Measurements from ENCODE around the gene UBE2L6. TPM values are rescaled to one million over a fixed set of nuclear protein-coding genes. Genes with fewer than 3 reads are reported as not detected.

The UBE2L6 gene
- 8.6 and 17.3 TPM in 2 replicates for total RNA-seq (2014; rRNA removed; shearing (Covaris generic))

DNA sequence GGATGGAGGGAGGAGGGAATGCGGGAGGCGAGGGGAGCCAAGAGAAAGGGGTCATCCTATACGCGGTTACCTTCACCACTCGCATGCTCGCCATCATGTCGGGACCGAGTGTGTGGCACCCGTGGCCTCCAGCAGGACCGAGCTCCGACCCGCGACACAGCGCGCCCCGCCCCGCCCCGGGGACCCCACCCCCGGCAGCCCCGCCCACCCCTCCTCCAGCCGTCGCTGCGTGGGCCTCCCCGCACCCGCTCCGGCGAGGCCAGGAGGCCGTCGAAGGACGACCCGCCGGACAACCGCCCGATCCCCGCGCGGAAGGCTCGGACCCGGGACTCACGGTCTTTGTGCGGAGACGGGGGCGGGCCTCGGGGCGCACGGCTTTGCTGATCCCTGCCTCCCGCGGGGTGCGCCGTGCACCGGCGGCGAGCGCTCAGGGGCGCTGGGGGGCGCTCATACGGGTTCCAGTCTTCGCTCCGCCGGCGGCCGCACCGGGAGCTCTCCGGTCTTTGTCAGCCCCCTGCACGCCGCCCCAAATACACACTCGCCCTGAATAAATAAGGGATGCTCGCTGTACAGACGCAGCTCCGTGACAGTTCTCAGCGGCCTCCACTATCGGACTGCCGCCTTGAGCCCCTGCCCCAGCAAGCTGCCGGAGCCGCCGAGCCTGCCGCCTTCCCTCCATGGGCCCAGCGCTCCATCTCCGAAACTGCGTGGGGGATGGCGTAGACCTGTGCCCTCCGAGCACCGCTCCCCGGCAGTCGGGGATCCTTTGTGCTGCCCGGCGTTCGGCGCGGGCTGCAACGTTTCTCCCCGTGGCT is at the start of gene UBE2L6:
Gene UBE2L6, minus strand, starts transcription at position 158 of the 815 bp plus-strand sequence. Its CDS starts 61 bp downstream, at position 97.
- H3K27ac ChIP-seq: peak within 1 kb of the TSS; percentile 31; the same call in 1 of the 2 replicates
- DNase-seq (ENCODE audit: low read depth in 1 of 2, low spot score in 2 of 2): peak in 1 of 2 experiments; percentile 79

DNA sequence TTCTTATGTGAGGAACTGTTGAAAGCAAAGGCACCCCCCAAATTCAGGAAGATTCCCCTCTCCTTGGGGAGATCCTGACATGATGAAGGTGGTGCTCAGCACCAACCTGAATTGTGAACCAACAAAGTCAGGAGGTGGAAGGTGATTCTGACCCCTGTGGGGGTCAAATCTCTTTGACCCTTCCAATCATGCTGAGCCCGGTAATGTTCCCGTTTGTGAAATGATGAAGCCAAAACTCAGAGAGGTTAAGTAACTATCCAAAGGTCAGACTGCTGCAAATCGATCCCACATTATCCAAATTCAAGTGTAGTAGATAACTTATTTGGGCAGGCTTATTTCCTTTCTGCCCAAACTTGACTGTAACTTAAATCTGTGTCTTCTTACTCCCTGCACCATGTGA is 49.1 kb upstream of the UBE2L6 start:
- Histone ChIP-seq H3K36me3 (no peaks in the 10 kb centered on the region), H3K4me1 (replicated peaks) (no peaks in the 10 kb centered on the region), H3K4me3 (no peak overlapping the region), H3K9me3 (replicated peaks) (peaks cover 3% of the 10 kb centered on the region), H3K27ac (no peak overlapping the region), H3K27me3 (replicated peaks) (no peaks in the 10 kb centered on the region)
- no peak for DNase-seq (ENCODE audit: low read depth in 1 of 2, low spot score in 2 of 2)

More for the DNA sequence above, at the start of gene UBE2L6:
- peak within 1 kb of the TSS; percentile 78 for H3K4me3 ChIP-seq
- 0 out of 2 replicates have a peak, but pooled peaks cover 4% of the 10 kb centered on the region for H3K36me3 ChIP-seq
- H3K27me3 ChIP-seq (replicated peaks): no peaks in the 10 kb centered on the region
- no peaks in the 10 kb centered on the region for H3K9me3 ChIP-seq (replicated peaks)
- H3K4me1 ChIP-seq (replicated peaks): peaks cover 16% of the 10 kb centered on the region

DNA sequence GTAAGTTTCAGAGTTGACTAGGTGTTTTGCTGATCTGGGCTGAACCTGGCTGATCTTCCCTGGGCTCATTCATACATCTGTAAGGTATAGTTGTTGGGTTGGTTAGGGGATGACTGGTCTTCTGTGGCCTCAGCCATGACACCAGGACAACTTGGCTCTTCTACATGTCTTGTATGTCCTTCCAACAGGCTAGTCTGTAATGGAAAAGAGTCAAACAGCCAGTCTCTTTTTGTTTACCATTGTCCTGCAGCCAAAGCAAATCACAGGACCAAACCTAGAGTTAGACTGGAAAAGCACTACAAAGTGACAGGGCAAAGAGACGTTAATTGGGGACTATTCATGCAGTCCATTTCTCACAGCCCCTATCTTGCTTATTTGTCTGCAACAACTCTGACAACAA is 47.8 kb upstream of the UBE2L6 start:
- no peak for DNase-seq (ENCODE audit: low read depth in 1 of 2, low spot score in 2 of 2)
- Histone ChIP-seq H3K9me3 (replicated peaks) (peaks cover 3% of the 10 kb centered on the region), H3K27me3 (replicated peaks) (peaks cover 3% of the 10 kb centered on the region), H3K4me1 (replicated peaks) (no peaks in the 10 kb centered on the region), H3K36me3 (no peaks in the 10 kb centered on the region), H3K4me3 (no peak overlapping the region), H3K27ac (no peak overlapping the region)

DNA sequence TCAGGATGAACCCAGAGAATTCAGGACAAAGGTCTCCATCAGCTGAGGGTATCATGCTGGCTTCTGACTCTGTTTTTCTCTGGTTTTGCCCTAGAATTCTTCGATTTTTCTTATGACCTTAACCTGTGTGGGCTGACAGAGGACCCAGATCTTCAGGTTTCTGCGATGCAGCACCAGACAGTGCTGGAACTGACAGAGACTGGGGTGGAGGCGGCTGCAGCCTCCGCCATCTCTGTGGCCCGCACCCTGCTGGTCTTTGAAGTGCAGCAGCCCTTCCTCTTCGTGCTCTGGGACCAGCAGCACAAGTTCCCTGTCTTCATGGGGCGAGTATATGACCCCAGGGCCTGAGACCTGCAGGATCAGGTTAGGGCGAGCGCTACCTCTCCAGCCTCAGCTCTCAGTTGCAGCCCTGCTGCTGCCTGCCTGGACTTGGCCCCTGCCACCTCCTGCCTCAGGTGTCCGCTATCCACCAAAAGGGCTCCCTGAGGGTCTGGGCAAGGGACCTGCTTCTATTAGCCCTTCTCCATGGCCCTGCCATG is 46.8 kb upstream of the UBE2L6 start:
- Histone ChIP-seq H3K36me3 (no peaks in the 10 kb centered on the region), H3K27ac (no peak overlapping the region), H3K9me3 (replicated peaks) (no peaks in the 10 kb centered on the region), H3K4me3 (no peak overlapping the region), H3K27me3 (replicated peaks) (peaks cover 7% of the 10 kb centered on the region), H3K4me1 (replicated peaks) (no peaks in the 10 kb centered on the region)
- no peak for DNase-seq (ENCODE audit: low read depth in 1 of 2, low spot score in 2 of 2)

DNA sequence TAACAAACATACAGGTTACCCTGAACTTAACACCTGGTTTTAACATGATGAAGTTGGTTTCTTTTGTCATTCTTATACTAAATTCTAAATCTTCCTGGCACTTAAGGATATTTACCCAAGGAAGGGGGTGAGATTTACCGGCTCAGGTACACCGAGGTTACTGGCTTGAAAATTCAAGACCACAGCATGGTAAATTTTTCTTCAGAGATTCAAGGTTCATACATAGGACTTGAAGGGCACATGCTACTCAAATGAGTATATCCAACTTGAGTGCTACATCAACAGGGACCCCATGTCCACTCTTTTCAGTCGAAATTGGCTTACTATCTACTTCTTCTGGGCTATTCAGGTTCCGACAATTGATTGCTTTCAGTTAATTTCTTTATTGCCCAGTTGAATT is 42.7 kb upstream of the UBE2L6 start:
- no peak for DNase-seq (ENCODE audit: low read depth in 1 of 2, low spot score in 2 of 2)
- Histone ChIP-seq H3K4me1 (replicated peaks) (no peaks in the 10 kb centered on the region), H3K36me3 (no peaks in the 10 kb centered on the region), H3K9me3 (replicated peaks) (no peaks in the 10 kb centered on the region), H3K27me3 (replicated peaks) (peaks cover 11% of the 10 kb centered on the region), H3K4me3 (no peak overlapping the region), H3K27ac (no peak overlapping the region)

DNA sequence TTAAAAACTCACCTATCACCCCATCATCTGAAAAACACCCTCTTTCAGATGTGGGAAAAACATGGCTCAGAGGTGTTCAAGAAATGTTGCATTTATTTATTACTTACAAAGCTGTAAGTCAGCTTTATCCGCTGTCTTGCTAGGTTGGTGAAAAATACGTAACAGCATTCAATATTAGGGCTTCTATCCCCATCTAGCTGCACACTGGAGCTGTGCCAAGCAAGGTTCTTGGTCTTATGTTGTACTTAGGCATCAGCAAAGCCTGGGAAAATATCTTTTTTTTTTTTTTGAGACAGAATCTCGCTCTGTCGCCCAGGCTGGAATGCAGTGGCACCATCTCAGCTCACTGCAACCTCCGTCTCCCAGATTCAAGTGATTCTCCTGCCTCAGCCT is 37.6 kb upstream of the UBE2L6 start:
- DNase-seq (ENCODE audit: low read depth in 1 of 2, low spot score in 2 of 2): no peak
- no peak overlapping the region for H3K4me3 ChIP-seq
- no peak overlapping the region for H3K27ac ChIP-seq
- no peaks in the 10 kb centered on the region for H3K36me3 ChIP-seq
- H3K27me3 ChIP-seq (replicated peaks): peaks cover 5% of the 10 kb centered on the region; the same call in 1 of the 2 replicates
- H3K4me1 ChIP-seq (replicated peaks): no peaks in the 10 kb centered on the region
- H3K9me3 ChIP-seq (replicated peaks): no peaks in the 10 kb centered on the region

DNA sequence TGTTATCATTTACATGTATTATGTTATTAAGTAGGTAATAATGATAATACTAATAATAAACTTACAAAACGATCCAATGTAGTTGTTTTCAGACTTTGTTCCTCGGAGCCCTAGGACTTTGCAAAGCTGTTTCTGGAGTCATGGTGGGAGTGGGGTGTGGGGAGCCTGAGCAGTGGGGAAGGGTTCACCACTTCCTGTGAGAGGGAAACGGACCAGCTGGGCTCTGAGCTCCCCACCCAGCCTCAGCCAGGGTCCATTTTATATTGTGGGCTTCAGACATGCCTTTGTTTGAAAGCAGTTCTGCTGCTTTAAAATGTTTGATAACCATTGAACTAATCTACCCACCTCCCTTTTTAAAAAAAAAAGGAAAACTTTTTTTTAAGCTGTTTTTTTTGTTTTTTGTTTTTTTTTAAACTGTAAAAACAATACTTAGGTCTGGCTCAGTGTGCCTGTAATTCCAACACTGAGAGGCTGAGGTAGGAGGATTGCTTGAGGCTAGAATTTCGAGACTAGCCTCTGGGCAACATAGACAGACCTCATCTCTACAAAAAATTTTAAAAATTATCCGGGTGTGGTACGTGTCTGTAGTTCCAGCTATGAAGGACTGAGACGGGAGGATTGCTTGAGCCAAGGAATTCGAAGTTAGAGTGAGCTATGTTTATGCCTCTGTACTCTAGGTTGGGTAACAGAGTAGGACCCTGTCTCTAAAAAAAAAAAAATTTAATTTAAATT is 37.0 kb upstream of the UBE2L6 start:
- DNase-seq (ENCODE audit: low read depth in 1 of 2, low spot score in 2 of 2): no peak
- Histone ChIP-seq H3K4me3 (no peak overlapping the region), H3K36me3 (no peaks in the 10 kb centered on the region), H3K9me3 (replicated peaks) (no peaks in the 10 kb centered on the region), H3K4me1 (replicated peaks) (no peaks in the 10 kb centered on the region), H3K27me3 (replicated peaks) (0 out of 2 replicates have a peak, but pooled peaks cover 3% of the 10 kb centered on the region), H3K27ac (no peak overlapping the region)

DNA sequence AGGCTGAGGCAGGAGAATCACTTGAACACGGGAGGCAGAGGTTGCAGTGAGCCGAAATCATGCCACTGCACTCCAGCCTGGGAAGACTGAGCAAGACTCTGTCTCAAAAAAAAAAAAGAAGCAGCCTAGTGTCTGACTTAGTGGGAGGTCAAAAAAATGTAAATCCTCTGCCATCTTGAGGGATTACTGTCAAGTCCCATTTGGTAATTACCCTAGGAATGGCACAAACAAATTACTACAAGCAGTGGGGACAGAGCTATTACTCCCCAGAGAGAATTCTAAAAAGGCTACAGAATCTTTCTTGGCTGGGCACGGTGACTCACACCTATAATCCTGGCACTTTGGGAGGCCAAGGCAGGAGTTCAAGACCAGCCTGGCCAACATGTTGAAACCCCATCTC is 33.8 kb upstream of the UBE2L6 start:
- no peak for DNase-seq (ENCODE audit: low read depth in 1 of 2, low spot score in 2 of 2)
- Histone ChIP-seq H3K4me3 (no peak overlapping the region), H3K27ac (no peak overlapping the region), H3K9me3 (replicated peaks) (no peaks in the 10 kb centered on the region), H3K4me1 (replicated peaks) (no peaks in the 10 kb centered on the region), H3K27me3 (replicated peaks) (no peaks in the 10 kb centered on the region), H3K36me3 (no peaks in the 10 kb centered on the region)

DNA sequence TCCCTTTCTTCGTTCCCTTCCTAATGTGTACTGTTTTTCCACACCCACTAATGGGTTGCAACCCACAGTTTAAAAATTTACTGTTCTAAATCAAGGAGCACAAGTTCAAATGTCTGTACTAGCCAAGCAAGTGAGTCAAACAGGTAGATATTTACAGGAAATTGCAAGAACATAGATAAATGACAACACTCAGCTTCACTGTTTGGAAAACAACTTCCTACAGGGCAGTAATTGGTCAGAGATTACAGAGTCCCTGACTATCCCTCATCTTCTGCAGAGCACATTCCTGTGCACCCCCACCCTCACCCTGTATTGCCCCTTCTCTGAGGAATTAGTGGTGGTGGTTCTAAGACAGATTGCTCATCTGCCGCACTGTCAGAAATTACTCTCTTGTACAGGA is 31.9 kb upstream of the UBE2L6 start:
- DNase-seq (ENCODE audit: low read depth in 1 of 2, low spot score in 2 of 2): no peak

DNA sequence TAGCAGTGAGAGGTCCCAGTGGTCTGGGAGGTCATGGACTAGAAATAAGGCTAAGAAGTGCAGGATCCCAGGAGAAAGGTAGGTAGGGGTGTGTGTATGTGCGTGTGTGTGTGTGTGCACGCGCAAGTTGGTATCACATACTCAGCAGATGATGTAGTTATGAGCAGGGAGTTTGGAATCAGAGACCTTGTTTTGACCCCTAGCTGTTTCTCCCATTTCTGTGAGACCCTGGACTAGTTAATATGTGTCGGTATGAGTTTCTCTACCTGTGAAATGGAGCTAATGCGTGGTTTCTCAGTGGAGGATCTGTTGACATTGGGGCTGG is 31.3 kb upstream of the UBE2L6 start:
- no peaks in the 10 kb centered on the region for H3K36me3 ChIP-seq
- DNase-seq (ENCODE audit: low read depth in 1 of 2, low spot score in 2 of 2): no peak
- no peaks in the 10 kb centered on the region; the same call in 1 of the 2 replicates for H3K27me3 ChIP-seq (replicated peaks)
- H3K4me3 ChIP-seq: no peak overlapping the region
- no peaks in the 10 kb centered on the region for H3K4me1 ChIP-seq (replicated peaks)
- no peaks in the 10 kb centered on the region for H3K9me3 ChIP-seq (replicated peaks)
- no peak overlapping the region for H3K27ac ChIP-seq

More for the DNA sequence above, 31.9 kb upstream of the UBE2L6 start:
- no peak overlapping the region for H3K4me3 ChIP-seq
- no peaks in the 10 kb centered on the region; the same call in 1 of the 2 replicates for H3K27me3 ChIP-seq (replicated peaks)
- H3K27ac ChIP-seq: no peak overlapping the region
- no peaks in the 10 kb centered on the region for H3K9me3 ChIP-seq (replicated peaks)
- H3K4me1 ChIP-seq (replicated peaks): no peaks in the 10 kb centered on the region
- H3K36me3 ChIP-seq: no peaks in the 10 kb centered on the region

DNA sequence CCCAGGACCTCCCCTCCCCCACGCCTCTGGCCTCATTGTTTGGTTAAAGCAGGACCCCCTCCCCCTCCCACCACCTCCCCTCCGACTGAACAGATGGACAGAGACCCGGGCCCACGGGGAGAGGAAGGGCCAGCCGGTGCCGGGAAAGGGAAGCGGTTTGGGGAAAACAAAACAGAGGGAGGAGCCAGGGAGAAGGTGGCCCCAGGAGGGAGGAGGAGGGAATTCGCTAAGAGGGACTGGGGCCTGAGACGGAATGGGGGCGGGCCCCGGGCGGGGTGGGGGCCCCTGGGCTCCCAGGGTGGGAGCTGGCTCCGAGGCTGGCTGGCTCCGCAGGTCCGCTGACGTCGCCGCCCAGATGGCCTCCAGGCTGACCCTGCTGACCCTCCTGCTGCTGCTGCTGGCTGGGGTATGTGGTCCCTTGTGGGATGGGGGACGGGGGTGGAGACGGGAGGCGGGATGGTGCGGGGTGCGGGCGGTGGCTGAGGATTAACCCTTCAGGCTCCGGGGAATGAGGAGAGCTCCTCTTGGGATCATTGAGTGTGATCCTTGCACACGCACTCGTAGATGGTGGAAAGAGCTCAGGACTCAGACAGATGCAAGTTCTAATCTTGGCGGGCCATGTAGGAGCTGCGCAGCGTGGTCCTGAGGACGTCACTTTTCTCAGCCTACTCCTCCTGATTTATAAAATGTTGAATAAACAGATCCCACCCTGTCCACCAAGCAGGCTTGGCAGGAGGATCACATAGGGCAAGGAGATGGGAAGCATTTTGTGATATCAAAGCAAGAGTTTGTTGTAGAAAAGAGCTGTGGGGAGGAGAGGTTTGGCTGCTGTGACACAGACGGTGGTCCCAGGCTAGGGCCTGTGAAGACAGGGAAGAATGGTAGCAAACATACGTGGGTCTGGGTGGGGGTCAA is 30.7 kb upstream of the UBE2L6 start:
- Histone ChIP-seq H3K4me3 (no peak overlapping the region), H3K36me3 (no peaks in the 10 kb centered on the region), H3K4me1 (replicated peaks) (no peaks in the 10 kb centered on the region), H3K27ac (no peak overlapping the region), H3K27me3 (replicated peaks) (peaks cover under 1% of the 10 kb centered on the region; the same call in 1 of the 2 replicates), H3K9me3 (replicated peaks) (no peaks in the 10 kb centered on the region)
- DNase-seq (ENCODE audit: low read depth in 1 of 2, low spot score in 2 of 2): no peak

DNA sequence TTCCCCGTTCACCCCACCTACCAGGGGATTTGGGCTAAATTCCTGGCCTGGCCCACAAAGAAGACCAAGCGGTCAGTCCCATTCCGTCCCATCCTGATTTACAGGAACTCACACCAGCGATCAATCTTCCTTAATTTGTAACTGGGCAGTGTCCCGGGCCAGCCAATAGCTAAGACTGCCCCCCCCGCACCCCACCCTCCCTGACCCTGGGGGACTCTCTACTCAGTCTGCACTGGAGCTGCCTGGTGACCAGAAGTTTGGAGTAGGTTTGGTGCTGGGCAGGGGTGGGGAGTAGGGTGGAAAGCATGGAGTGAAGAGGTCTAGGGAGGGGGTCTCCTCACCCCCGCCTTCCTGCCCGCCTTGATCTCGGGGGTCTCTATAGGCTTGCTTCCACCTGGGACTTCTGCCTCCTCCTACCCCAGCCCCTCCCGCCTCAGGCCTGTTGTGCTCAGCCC is 30.0 kb upstream of the UBE2L6 start, which contains the start of gene SERPING1:
Gene SERPING1, plus strand, starts transcription at position 225 of the 455 bp plus-strand sequence. CDS start 586 bp downstream, outside the sequence.
- Histone ChIP-seq H3K4me3 (no peak within 1 kb of the TSS), H3K9me3 (replicated peaks) (no peaks in the 10 kb centered on the region), H3K4me1 (replicated peaks) (no peaks in the 10 kb centered on the region), H3K27ac (no peak within 1 kb of the TSS), H3K36me3 (no peaks in the 10 kb centered on the region), H3K27me3 (replicated peaks) (peaks cover 4% of the 10 kb centered on the region; the same call in 1 of the 2 replicates)
- DNase-seq (ENCODE audit: low read depth in 1 of 2, low spot score in 2 of 2): no peak
